ENCODE measurements around the gene ORM2. TPM values are rescaled to one million over a fixed set of nuclear protein-coding genes. Genes with fewer than 3 reads are reported as not detected.

The ORM2 gene
- total RNA-seq, 2 donors from 2014 or later: 0.59 to 0.80 TPM

GRCh38 chr9:114342755-114343440 is 13.2 kb downstream of the ORM2 start:
- no peak for TF ChIP-seq CTCF (conservative IDR thresholded peaks at IDR 0.05)
- peaks cover 36% of the 10 kb centered on the region for H3K36me3 Mint-ChIP-seq (ENCODE audit: low read depth)
- no peak overlapping the region for H3K27ac Mint-ChIP-seq
- H3K4me1 ChIP-seq (ENCODE audit: control insufficient read depth, insufficient read depth, low read length): no peaks in the 10 kb centered on the region
- no peaks in the 10 kb centered on the region for H3K9me3 ChIP-seq (ENCODE audit: control insufficient read depth, low read length)
- no peaks in the 10 kb centered on the region for H3K27me3 Mint-ChIP-seq (ENCODE audit: insufficient read depth)
- H3K9me3 Mint-ChIP-seq: no peaks in the 10 kb centered on the region
- H3K9ac ChIP-seq (ENCODE audit: extremely low read depth, low read length, poor library complexity, severe bottlenecking): no peak overlapping the region
- no peaks in the 10 kb centered on the region for H3K4me1 Mint-ChIP-seq
- WGBS, 2 experiments (ENCODE audit: insufficient coverage in 1 of 2, insufficient read length in 1 of 2): 94 to 96% methylated on average over 3 to 5 of the region's 5 CpGs
- no peak for DNase-seq
- H3K27ac ChIP-seq (ENCODE audit: low read depth, low read length): no peak overlapping the region
- no peak overlapping the region for H3K4me3 ChIP-seq (ENCODE audit: low read length)
- H3K36me3 ChIP-seq (ENCODE audit: control insufficient read depth, insufficient read depth, low read length): peaks cover 10% of the 10 kb centered on the region
- H3K27me3 ChIP-seq (ENCODE audit: control insufficient read depth, insufficient read depth, low read length, poor library complexity, severe bottlenecking): no peaks in the 10 kb centered on the region
- H3K4me3 Mint-ChIP-seq: no peak overlapping the region

GRCh38 chr9:114343471-114344187 is 14.0 kb downstream of the ORM2 start:
- Histone ChIP-seq H3K9me3 (ENCODE audit: control insufficient read depth, low read length) (no peaks in the 10 kb centered on the region), H3K4me3 (ENCODE audit: low read length) (no peak overlapping the region), H3K4me1 (ENCODE audit: control insufficient read depth, insufficient read depth, low read length) (no peaks in the 10 kb centered on the region), H3K27me3 (ENCODE audit: control insufficient read depth, insufficient read depth, low read length, poor library complexity, severe bottlenecking) (no peaks in the 10 kb centered on the region), H3K27ac (ENCODE audit: low read depth, low read length) (no peak overlapping the region), H3K9ac (ENCODE audit: extremely low read depth, low read length, poor library complexity, severe bottlenecking) (no peak overlapping the region), H3K36me3 (ENCODE audit: control insufficient read depth, insufficient read depth, low read length) (peaks cover 10% of the 10 kb centered on the region)
- Mint-ChIP-seq H3K27ac (no peak overlapping the region), H3K9me3 (no peaks in the 10 kb centered on the region), H3K27me3 (ENCODE audit: insufficient read depth) (no peaks in the 10 kb centered on the region), H3K4me1 (no peaks in the 10 kb centered on the region), H3K4me3 (no peak overlapping the region), H3K36me3 (ENCODE audit: low read depth) (peaks cover 31% of the 10 kb centered on the region)
- no peak for TF ChIP-seq CTCF (conservative IDR thresholded peaks at IDR 0.05)
- WGBS, 2 experiments (ENCODE audit: insufficient coverage in 1 of 2, insufficient read length in 1 of 2): 95 to 96% methylated on average over 5 to 9 of the region's 9 CpGs
- DNase-seq: no peak

- Histone ChIP-seq H3K4me1 (ENCODE audit: control insufficient read depth, insufficient read depth, low read length) (no peaks in the 10 kb centered on the region), H3K36me3 (ENCODE audit: control insufficient read depth, insufficient read depth, low read length) (peaks cover 10% of the 10 kb centered on the region), H3K9ac (ENCODE audit: extremely low read depth, low read length, poor library complexity, severe bottlenecking) (no peak overlapping the region), H3K27ac (ENCODE audit: low read depth, low read length) (no peak overlapping the region), H3K27me3 (ENCODE audit: control insufficient read depth, insufficient read depth, low read length, poor library complexity, severe bottlenecking) (no peaks in the 10 kb centered on the region), H3K4me3 (ENCODE audit: low read length) (no peak overlapping the region), H3K9me3 (ENCODE audit: control insufficient read depth, low read length) (no peaks in the 10 kb centered on the region)
- TF ChIP-seq CTCF (conservative IDR thresholded peaks at IDR 0.05): no peak
- DNase-seq: no peak
- no peaks in the 10 kb centered on the region for H3K27me3 Mint-ChIP-seq (ENCODE audit: insufficient read depth)
- H3K36me3 Mint-ChIP-seq (ENCODE audit: low read depth): peaks cover 31% of the 10 kb centered on the region
- H3K9me3 Mint-ChIP-seq: no peaks in the 10 kb centered on the region
- WGBS, 2 experiments (ENCODE audit: insufficient coverage in 1 of 2, insufficient read length in 1 of 2): 92 to 95% methylated on average over 10 to 11 of the region's 11 CpGs
- H3K4me1 Mint-ChIP-seq: peaks cover 4% of the 10 kb centered on the region
- H3K4me3 Mint-ChIP-seq: no peak overlapping the region
- H3K27ac Mint-ChIP-seq: no peak overlapping the region
Observed at GRCh38 chr9:114344188-114344566, 14.5 kb downstream of the ORM2 start.

All from endodermal cell (in vitro differentiated cells).